IPS DF 6.9 (cell line): ENCODE data around the gene SGSH.
A peak's percentile ranks its signal among the peaks of the same experiment; 100 is the strongest.

Experiments
- DNase-seq: peaks from one replicate; pipeline ENCODE4 v3.0.0-alpha.2; 2013; ENCODE audit warnings: low read depth, low spot score
- H3K27ac ChIP-seq: one replicate; pipeline ENCODE4 v1.5.1; 2013; ENCODE audit warnings: low read length, control low read depth
- H3K27me3 ChIP-seq: 2 replicates; pipeline ENCODE4 v1.6.1; 2013; ENCODE audit warnings: mild to moderate bottlenecking, low read length; ENCODE audit not compliant: control insufficient read depth, insufficient read depth
- H3K36me3 ChIP-seq: 2 replicates; pipeline ENCODE4 v1.6.1; 2013; ENCODE audit warnings: low read length; ENCODE audit not compliant: control insufficient read depth, insufficient read depth
- H3K4me1 ChIP-seq: 2 replicates; pipeline ENCODE4 v1.6.1; 2013; ENCODE audit warnings: low read length; ENCODE audit not compliant: control insufficient read depth, insufficient read depth
- H3K4me3 ChIP-seq: 2 replicates; pipeline ENCODE4 v1.5.1; 2013; ENCODE audit warnings: mild to moderate bottlenecking, low read length
- H3K9me3 ChIP-seq: 2 replicates; pipeline ENCODE4 v1.6.1; 2013; ENCODE audit warnings: low read length, inconsistent platforms; ENCODE audit not compliant: control insufficient read depth, insufficient read depth
- WGBS: extraction: QIAGEN DNeasy Blood & Tissue Kit; methylation state at CpG from one replicate; pipeline ENCODE4 v1.1.7; 2013; ENCODE audit warnings: mixed read lengths, missing lambda C conversion rate; ENCODE audit not compliant: insufficient read length, insufficient coverage; 5-methylcytosine and 5-hydroxymethylcytosine counted together

The SGSH gene

DNA sequence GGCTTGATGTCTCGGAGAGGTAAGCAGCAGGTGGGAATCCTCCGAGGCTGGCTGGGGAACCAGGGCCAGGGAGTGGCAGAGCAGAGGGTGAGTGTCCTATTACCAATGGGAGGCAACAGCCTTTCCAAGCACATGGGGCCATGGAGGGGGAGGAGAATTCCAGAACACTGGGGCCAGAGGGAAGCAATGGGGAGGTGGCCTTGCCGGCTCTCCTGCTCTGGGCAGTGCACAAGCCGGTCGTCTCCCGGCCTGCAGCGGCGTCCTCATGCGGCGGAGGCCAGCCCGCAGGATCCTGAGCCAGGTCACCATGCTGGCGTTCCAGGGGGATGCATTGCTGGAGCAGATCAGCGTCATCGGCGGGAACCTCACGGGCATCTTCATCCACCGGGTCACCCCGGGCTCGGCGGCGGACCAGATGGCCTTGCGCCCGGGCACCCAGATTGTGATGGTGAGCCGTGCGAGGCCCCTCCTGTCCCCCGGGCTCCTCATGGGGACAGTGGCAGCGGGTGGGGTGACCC is 21.9 kb downstream of the SGSH start:
- H3K4me3 ChIP-seq: no peak overlapping the region
- H3K27me3 ChIP-seq: no peaks in the 10 kb centered on the region
- H3K9me3 ChIP-seq: no peaks in the 10 kb centered on the region
- H3K4me1 ChIP-seq: no peaks in the 10 kb centered on the region
- no peak for DNase-seq
- no peak overlapping the region for H3K27ac ChIP-seq
- no CpG with 5 or more reads among the region's 27 CpGs for WGBS
- no peaks in the 10 kb centered on the region for H3K36me3 ChIP-seq

DNA sequence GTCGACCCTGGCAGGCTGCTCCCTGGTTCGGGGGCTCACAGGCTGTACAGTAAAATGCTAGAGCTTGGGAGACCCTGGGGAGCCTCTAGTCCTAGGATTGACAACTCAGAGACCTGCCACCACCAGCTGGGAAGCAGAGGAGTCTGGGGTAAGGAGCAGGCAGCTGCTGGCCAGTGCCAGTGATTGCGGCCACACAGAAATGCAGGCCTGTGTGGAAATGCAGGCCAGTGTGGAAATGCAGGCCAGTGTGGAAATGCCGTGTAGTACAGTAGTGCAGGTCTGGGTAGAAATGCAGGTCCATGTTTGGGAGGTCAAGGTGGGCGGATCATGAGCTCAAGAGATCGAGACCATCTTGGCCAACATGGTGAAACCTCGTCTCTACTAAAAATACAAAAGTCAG is 23.5 kb downstream of the SGSH start:
- no peaks in the 10 kb centered on the region for H3K4me1 ChIP-seq
- DNase-seq: no peak
- no CpG with 5 or more reads among the region's 7 CpGs for WGBS
- no peak overlapping the region for H3K27ac ChIP-seq
- no peaks in the 10 kb centered on the region for H3K36me3 ChIP-seq
- H3K27me3 ChIP-seq: no peaks in the 10 kb centered on the region
- H3K9me3 ChIP-seq: no peaks in the 10 kb centered on the region
- no peak overlapping the region for H3K4me3 ChIP-seq

DNA sequence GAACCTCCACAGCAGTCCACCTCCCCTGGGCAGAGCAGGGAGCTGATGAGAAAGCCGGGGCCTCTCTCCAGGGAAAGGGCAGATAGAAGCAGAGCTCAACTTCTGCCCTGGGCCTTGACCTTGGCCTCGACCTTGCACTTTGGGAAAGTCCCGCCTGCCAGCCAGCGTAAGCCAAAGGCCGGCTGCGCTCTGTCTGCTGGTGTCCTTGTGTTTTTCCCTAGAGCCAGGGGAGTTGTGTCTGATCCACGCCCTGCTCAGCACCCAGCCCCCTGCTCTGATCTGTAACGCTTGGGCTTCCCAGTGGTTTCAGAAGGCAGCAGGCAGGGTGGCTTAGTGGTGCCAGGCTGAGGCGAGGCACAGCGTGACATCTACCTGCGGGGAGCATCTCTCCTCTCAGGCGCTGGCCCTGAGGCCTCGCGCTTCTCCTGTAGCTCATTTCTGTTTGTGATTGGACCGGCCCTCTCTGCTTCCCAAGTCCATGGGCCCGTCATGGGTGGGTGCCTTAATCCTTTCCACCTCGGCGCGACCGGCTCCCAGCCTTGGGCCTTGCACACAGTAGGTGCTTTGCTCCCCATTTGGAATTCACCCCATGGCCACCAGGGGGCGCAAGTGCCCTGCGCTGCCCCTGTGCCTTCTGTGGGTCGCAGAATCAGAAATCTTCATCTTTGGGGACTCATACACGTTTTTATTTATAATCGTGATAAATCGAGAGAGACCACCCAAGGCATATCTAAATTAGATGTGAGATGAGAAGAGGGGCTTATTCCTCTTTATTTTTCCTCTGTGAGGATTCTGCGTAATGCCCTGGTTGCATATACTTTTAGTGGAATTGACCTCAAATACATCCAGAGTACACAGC is 24.2 kb downstream of the SGSH start:
- WGBS: no CpG with 5 or more reads among the region's 27 CpGs

DNA sequence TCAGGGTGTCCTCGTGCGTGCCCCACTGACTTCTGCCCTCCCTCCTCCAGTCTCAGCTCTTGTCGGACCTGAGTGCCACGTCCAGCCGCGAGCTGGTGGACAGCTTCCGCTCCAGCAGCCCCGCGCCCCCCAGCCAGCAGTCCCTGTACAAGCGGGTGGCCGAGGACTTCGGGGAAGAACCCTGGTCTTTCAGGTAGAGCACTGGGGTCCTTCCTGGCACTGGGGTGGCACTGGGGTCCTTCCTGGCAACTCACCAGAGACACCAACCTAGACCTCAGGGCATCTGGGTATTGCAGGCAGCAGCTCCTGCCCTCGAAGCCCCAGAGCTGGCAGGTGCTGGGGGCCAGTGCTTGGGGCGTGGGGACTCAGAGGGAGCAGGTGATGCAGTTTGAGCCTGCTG is 25.0 kb downstream of the SGSH start:
- Histone ChIP-seq H3K27ac (no peak overlapping the region), H3K4me3 (no peak overlapping the region), H3K9me3 (no peaks in the 10 kb centered on the region), H3K4me1 (no peaks in the 10 kb centered on the region), H3K36me3 (no peaks in the 10 kb centered on the region), H3K27me3 (no peaks in the 10 kb centered on the region)
- WGBS: no CpG with 5 or more reads among the region's 14 CpGs
- DNase-seq: no peak

More for the DNA sequence above, 24.2 kb downstream of the SGSH start:
- Histone ChIP-seq H3K27ac (no peak overlapping the region), H3K4me1 (no peaks in the 10 kb centered on the region), H3K4me3 (no peak overlapping the region), H3K36me3 (no peaks in the 10 kb centered on the region), H3K27me3 (no peaks in the 10 kb centered on the region), H3K9me3 (no peaks in the 10 kb centered on the region)
- DNase-seq: peak; percentile 27

DNA sequence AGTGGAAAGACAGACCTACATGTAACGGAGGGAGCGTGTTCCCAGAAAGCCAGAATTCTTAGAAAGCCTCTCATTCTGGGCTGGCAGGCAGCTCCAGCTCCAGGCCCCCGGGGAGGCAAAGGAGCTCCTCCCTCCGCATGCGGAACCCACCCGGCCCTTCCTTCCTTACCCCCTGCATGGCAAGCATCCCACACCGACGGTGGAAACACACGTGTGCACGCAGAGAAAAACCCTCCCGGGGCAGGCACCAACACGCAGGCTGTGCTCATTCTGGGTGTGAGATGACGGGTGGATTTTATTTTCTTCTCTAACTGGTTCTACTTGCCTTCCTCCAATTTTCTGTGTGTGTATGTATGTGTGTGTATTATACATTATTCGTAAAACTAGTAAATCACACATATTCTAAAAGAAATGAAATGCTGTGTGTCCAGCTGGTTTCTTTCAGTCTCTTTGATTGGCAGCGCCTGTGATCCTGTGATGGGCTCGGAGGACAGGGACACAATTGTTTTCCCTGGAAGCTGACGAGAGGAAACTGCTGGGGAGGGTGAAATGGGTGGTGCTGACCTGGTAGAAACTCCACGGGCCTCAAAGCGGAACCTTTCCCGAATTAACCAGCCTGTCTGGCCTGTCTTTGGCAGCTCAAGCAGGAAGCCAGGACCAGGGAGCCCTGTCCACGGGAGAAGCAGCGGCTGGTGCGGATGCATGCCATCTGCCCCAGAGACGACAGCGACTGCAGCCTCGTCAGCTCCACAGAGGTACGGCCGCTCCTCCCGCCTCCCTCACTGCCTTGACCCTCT is 28.1 kb downstream of the SGSH start:
- H3K36me3 ChIP-seq: no peaks in the 10 kb centered on the region
- H3K27me3 ChIP-seq: no peaks in the 10 kb centered on the region
- no CpG with 5 or more reads among the region's 29 CpGs for WGBS
- no peaks in the 10 kb centered on the region for H3K4me1 ChIP-seq
- no peak overlapping the region for H3K4me3 ChIP-seq
- no peaks in the 10 kb centered on the region for H3K9me3 ChIP-seq
- DNase-seq: no peak
- no peak overlapping the region for H3K27ac ChIP-seq

DNA sequence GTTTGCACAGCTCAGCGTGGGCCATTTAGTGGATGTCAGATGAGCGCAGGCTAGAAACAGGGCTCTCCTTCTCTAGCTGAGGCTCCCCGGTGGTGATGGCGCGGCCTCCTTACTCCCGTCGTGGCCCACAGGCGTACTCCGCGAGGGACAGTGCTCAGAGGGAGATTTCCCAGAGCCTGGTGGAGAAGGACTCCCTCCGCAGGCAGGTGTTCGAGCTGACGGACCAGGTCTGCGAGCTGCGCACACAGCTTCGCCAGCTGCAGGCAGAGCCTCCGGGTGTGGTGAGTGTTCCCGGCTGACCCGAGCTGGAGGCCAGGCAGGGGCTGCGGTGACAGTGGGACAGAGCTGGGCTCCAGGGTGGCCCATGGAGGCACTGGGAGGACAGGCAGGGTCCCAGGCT is 28.9 kb downstream of the SGSH start:
- WGBS: no CpG with 5 or more reads among the region's 20 CpGs

DNA sequence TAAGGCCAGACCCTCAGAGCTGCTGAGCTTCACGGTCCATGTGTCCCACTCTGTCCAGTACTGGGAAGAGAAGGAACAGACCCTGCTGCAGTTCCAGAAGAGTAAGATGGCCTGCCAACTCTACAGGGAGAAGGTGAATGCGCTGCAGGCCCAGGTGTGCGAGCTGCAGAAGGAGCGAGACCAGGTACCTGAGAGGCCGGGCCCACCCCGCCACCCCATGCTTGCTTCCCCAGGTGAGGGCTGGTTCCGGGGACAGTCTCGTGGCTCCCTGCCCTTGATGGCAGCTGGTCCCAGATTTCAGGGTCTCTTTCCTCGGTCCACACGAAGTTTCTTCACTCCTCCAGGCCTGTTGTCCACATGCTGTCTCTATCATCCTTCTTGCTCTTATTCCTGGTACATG is 29.4 kb downstream of the SGSH start:
- Histone ChIP-seq H3K4me1 (no peaks in the 10 kb centered on the region), H3K27ac (no peak overlapping the region), H3K9me3 (no peaks in the 10 kb centered on the region), H3K27me3 (no peaks in the 10 kb centered on the region), H3K36me3 (no peaks in the 10 kb centered on the region), H3K4me3 (no peak overlapping the region)
- DNase-seq: no peak
- WGBS: no CpG with 5 or more reads among the region's 10 CpGs

More for the DNA sequence above, 28.9 kb downstream of the SGSH start:
- H3K36me3 ChIP-seq: no peaks in the 10 kb centered on the region
- H3K27ac ChIP-seq: no peak overlapping the region
- H3K4me3 ChIP-seq: no peak overlapping the region
- peak; percentile 37 for DNase-seq
- H3K27me3 ChIP-seq: no peaks in the 10 kb centered on the region
- H3K4me1 ChIP-seq: no peaks in the 10 kb centered on the region
- H3K9me3 ChIP-seq: no peaks in the 10 kb centered on the region

DNA sequence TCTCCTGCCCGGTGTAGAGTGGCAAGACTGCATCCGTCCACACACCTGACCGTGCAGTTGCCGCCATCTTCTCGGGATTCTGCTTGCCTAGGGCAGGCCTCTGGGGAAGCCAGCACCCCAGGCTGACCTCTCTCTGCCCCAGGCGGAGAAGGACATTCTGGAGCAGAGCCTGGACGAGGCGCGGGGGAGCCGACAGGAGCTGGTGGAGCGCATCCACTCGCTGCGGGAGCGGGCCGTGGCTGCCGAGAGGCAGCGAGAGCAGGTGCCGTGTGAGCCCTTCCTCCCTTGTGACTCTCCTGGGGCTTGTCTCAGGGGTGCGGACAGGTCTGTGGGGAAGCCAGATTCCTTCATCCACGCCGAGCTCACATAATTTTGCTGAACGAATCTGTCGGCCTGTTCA is 30.5 kb downstream of the SGSH start:
- Histone ChIP-seq H3K4me3 (no peak overlapping the region), H3K36me3 (no peaks in the 10 kb centered on the region), H3K27me3 (no peaks in the 10 kb centered on the region), H3K27ac (no peak overlapping the region), H3K4me1 (no peaks in the 10 kb centered on the region), H3K9me3 (no peaks in the 10 kb centered on the region)
- no peak for DNase-seq
- WGBS: no CpG with 5 or more reads among the region's 23 CpGs

DNA sequence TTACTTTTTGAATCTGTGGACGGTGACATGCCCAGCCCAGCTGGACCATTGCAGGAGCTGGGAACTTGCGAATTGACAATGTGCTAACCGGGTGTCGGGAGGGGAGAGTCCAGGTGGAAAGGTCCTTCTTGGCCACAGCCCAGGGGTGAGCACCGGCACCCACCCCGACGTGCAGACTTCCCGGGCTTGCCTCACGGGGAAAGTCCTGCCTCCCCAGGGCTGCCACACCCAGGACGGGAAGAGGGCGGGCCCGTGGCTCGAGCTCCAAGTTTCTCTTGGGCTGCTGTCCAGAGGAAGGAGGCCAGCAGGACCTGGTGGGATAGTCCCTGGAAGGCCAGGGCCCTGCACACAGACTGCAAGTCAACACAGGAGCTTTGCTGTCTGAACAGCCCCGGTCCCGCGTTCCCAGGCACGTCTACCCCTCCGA is 32.6 kb downstream of the SGSH start:
- DNase-seq: no peak

DNA sequence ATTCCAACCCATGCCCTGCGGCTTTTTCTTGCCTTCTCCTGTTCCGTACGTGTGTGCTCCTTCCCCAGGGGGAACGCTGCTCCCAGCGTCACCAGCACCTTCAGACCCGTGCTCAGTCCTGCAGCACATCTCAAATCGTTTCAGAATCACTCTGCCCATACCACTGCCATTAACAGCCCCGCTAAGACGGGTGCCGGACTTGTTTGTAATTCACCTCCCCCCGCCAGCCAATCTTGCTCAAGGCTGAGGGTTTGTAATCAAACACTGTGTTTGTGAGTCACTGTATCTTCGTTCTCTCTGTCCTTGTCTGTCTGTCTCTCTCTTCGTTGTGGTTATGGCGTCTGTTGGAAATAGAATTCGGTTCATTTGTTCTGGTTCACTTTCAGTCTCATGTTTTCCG is 33.0 kb downstream of the SGSH start:
- no CpG with 5 or more reads among the region's 16 CpGs for WGBS
- Histone ChIP-seq H3K4me1 (no peaks in the 10 kb centered on the region; the same call in 1 of the 2 replicates), H3K27ac (no peak overlapping the region), H3K27me3 (no peaks in the 10 kb centered on the region), H3K4me3 (no peak overlapping the region), H3K9me3 (no peaks in the 10 kb centered on the region), H3K36me3 (no peaks in the 10 kb centered on the region; the same call in 1 of the 2 replicates)
- no peak for DNase-seq

More for the DNA sequence above, 32.6 kb downstream of the SGSH start:
- Histone ChIP-seq H3K27ac (no peak overlapping the region), H3K36me3 (no peaks in the 10 kb centered on the region; the same call in 1 of the 2 replicates), H3K4me1 (no peaks in the 10 kb centered on the region; the same call in 1 of the 2 replicates), H3K4me3 (no peak overlapping the region), H3K9me3 (no peaks in the 10 kb centered on the region), H3K27me3 (no peaks in the 10 kb centered on the region)
- no CpG with 5 or more reads among the region's 18 CpGs for WGBS
